GM18870 (cell line): ENCODE measurements around the gene PLXNB3.
"Not testable (repeated sequence)": the region's sequence is repeated elsewhere in the genome, so short reads cannot be mapped to it uniquely, and the experiment has no call there.

Experiments used
- ATAC-seq: cut with Tn5 transposase; IDR thresholded peaks from one replicate; pipeline ENCODE4 v1.9.1; 2021; ENCODE audit warnings: moderate library complexity; ENCODE audit not compliant: unreplicated experiment

The PLXNB3 gene

GRCh38 chrX:153732401-153732800, 31.6 kb upstream of the PLXNB3 start:
- ATAC-seq: no peak

DNA sequence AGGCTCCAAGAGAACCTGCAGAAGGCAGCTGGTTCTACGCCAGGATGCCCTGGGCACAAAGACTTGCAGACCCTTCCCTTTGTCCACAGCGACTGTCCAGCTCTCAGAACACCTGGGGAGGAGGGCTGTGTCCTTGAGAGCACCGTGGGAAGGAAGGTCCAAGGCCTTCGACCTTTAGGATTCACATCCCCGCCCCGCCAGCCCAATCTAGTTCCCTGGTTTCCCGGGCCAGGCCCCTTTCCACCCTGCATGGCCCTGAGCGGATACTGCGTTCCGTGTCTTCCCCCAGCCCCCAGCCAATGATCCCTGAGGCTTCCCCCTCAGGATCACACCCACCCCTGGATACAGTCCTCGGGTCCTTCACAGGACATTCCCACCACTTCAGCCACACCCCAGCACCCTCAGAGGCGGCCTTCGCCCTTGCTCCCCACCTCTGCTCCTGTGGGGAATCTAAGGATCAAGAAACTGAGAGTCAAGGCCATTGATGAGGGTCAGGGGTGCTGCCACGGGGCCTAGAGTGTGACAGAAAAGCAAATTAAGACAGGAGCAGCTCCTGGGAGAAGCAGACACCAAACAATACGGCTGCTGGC, 30.3 kb upstream of the PLXNB3 start:
- ATAC-seq: no peak

GRCh38 chrX:153734871-153735270, 29.2 kb upstream of the PLXNB3 start:
- ATAC-seq: no peak

- no peak for ATAC-seq
Measured at GRCh38 chrX:153735274-153735673, 28.8 kb upstream of the PLXNB3 start.

DNA sequence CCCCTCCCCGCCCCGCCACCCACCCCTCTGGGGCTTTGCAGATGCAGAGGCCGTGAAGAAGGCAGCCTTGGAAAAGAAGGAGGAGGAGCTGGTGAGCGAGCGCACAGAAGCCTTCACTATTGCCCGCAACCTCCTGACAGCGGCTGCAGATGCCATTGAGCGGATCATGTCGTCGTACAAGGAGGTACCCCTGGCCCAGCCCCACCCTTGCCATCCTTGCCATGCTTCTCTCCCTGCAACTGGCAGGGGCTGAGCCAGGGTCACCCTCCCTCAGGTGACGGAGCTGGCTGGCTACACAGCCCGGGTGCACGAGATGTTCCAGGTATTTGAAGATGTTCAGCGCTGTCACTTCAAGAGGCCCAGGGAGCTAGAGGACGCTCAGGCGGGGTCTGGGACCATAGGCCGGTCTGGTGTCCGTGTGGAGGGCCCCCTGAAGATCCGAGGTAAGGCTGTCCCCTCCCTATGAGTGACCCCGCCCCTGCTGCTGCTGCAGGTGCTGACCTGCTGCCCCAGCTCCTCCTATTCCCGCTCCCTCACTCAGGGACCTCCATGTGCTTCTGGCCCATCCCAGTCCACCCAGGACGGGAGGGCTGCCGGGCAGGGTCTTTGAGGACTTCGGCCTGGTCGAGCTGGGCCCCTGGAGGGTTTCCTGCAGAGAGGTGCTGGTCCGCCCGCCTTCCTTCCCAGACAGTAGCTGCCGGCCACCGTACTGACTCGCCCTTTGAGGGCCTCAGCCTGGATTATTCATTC, 27.8 kb upstream of the PLXNB3 start:
- ATAC-seq: no peak

GRCh38 chrX:153736871-153737441, 27.1 kb upstream of the PLXNB3 start:
- ATAC-seq: no peak

DNA sequence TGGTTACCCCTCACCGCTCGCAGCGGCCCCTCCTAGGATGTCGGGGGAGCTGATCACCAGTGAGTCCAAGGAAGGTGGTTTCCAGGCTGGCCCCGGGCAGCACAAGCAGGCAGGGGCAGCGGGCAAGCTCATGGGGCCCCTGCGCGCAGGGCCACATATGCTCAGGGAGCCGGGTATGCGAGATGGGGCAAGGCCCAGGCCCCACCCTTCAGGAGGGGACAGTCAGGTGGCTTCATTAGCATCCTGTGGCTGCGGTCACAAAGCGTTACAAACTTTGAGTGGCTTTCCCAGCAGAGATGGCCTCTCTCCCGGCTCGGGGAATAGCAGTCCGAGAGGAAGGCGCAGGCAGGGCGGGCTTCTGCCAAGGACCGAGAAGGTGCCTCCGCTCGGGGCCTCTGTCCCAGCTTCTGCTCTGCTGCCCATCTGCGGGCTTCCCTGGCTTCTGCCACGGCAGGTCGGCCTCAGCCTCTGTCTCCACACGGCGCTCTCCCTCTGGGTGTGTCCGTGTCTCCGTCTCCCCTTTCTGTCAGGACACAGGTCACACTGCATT, 25.9 kb upstream of the PLXNB3 start:
- ATAC-seq: no peak

DNA sequence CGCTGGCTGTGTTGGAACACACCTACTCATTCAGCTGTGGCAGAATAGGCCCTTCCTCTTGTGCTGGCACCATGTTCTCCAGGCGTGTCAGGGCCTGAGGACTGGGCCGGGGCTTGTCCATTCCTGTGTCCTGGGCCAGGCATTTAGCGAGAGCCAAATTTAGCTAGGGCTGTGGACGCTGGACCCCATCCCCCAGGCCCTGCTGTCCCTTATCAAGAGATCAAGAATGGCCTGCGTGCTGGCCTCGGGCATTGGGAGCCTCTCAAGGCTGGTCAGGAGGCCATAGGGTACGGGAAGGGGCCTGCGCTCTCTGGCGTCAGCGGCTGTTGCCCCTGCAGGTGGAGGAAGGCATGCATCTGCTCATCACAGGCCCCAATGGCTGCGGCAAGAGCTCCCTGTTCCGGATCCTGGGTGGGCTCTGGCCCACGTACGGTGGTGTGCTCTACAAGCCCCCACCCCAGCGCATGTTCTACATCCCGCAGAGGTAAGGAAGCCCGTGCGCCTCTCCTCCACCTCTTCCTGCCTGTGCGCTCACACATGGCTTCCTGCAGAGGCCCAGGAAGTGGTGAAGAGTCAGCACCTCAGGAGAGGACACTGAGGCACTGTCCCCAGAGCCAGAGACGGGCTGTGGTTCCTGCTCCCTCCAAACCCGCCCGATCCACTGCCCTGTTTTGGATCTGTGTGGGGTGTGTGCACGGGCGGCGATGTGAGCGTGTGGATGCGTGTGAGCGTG, 24.1 kb upstream of the PLXNB3 start:
- no peak for ATAC-seq

DNA sequence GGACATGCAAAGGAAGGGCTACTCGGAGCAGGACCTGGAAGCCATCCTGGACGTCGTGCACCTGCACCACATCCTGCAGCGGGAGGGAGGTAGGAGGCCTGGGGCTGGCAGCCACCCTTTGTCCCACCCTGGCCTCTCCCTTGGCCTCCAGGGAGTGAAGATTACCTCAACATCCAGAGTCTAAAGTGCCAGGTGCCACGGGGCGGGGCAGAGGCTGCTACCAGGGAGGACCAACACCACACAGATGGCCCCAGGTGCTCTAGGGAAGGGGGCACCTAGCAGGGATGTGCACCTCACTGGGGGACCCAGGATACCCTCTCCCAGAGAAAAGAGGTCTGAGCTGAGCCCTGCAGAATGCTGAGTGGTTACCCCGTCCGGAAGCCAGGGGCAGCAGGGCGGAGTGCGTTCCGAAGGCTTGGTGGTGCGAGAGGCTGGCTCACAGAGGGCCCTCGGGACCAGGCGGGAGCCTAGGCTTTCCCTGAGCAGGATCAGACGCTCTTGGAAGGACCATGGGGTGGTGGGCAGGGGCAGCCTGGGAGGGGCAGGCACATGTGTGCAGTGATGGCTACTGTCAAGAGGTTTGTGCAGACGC, 23.3 kb upstream of the PLXNB3 start:
- ATAC-seq: no peak

DNA sequence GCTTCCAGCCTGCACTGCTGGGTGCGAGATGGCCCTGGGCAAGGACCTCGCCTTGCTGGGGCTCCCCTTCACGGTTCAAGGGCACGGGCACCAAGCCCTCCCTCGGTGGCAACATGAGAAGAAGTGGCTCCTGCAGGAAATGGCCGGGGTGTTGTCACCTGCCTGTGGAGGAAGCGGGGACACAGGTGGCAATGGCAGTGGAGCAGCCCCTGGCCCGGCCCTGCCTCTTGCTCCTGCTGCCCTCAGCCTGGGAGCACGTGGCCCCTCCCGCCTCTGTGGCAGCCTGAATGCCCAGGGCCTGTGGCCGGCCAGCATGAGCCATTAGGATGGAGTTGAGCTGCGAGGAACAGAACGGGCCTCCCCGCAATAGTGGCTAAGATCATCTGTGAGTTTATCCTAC, 22.6 kb upstream of the PLXNB3 start:
- ATAC-seq: no peak

DNA sequence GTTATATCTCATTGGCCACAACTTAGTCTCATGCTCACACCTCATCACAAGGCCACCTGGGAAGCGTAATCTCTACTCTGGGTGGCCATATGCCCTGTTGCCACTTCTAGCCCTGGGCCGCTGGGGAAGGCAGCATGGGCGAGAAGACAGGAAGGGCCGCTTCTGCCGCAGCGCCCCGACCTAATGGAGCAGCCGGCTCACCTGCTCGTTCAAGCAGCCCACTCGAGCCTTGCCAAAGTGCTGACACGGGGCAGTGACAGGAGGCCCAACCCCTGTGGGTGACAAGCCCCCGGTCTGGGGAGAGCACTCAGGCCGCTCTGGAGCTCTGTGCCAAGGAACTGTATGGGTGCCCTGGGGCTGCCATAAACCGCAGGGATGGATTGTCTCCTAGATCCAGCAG, 21.9 kb upstream of the PLXNB3 start:
- ATAC-seq: not testable (repeated sequence)

DNA sequence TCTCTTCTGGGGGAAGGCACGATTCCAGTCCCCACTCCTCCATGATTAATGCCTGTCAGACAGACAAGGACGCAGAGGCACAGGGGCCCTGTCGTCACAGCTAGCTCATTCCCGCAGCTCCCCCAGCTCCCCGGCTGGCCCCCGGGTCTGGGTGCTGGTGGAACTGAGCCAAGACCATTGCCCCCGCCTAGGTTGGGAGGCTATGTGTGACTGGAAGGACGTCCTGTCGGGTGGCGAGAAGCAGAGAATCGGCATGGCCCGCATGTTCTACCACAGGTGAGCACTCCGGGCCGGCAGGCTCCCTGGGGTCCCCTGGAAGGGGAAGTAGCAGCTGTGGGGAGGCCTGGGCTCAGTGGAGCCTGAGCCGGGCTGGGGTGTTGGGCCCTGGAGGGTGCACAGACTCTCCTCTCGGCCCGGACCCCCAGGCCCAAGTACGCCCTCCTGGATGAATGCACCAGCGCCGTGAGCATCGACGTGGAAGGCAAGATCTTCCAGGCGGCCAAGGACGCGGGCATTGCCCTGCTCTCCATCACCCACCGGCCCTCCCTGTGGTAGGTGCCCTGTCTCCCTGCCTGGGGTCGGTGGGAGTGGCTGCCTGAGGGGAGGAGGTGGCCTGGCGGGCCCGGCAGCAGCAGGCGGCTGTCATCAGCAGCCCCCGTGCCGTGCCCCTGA, 21.1 kb upstream of the PLXNB3 start:
- ATAC-seq: not testable (repeated sequence)

GRCh38 chrX:153743468-153744209, 20.4 kb upstream of the PLXNB3 start:
- not testable (repeated sequence) for ATAC-seq

DNA sequence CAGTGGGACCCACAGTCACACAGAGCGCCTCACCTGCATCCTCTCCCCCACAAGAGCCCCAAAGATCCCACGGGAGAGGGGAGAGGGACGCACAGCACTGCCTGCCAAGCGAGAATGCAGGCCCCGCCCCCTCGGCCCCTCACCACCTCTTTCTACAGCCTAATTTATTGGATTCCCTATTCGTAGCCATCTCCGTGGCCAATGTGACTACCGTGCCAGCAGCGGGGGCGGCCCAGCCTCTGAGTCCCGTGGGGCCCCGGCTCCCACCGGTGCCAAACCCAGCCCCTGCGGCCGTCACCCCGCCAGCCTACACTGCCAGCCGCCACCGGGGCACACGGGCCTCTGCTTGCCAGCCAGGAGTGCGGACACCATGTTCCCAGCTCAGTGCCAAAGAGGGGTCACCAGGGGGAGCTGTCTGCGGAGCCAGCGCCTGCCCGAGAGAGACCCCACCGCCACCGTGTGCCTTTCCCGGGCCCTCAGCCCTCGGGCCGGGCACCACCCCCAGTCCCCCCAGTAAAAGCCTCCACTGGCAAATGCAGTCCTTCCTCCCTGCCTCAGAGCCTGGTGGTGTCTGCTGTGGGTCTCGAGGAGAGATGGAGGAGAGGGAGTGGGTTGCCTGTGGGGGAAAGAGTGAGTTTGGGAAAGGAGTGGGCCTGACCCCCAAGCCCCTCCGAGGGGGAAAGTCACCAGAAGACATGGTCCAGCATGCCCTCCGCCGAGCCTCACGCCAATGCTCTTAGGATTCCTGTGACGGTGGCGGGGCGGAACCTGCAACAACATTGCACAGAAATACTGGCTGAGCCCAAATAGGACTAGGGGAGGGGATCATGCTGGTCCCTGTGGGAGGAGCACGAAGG, 19.6 kb upstream of the PLXNB3 start:
- no peak for ATAC-seq

DNA sequence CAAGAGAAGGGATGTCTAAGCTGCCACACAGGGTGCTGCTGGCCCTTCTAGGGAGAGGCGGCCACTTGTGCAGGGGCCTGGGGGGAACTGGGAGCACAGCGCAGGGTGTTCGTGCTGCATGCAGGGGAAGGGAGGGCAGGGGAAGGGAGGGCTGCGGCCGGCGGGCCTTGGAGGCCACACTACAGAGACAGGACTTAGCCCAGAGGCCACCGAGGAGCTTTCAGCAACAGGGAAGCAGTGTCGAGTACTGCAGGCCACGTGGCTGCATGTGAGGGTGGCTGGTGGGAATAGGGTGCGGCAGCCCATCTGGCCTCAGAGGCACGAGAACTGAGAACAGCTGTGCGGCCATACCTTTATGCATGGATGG, 19.0 kb upstream of the PLXNB3 start:
- ATAC-seq: not testable (repeated sequence)

- ATAC-seq: no peak
Measured at GRCh38 chrX:153746359-153746758, 17.7 kb upstream of the PLXNB3 start.

DNA sequence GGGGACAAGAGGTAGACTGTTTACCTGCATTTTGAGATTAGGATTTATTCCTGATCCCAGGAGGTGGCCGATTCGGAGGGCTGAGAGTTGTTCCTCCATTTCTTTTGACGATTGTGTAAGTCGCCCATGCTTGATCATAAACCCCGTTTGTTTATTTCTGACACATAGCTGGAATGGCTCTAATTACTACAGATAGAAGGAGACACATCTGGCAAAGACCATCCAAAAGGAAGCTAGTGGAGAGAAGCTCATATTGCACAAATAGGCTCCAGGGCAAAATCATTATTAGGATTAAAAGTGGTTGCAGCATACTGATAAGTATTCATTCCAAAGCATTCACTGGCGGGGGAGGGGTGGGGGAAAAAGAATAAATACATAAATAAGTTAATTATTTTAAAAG, 17.1 kb upstream of the PLXNB3 start:
- ATAC-seq: not testable (repeated sequence)

DNA sequence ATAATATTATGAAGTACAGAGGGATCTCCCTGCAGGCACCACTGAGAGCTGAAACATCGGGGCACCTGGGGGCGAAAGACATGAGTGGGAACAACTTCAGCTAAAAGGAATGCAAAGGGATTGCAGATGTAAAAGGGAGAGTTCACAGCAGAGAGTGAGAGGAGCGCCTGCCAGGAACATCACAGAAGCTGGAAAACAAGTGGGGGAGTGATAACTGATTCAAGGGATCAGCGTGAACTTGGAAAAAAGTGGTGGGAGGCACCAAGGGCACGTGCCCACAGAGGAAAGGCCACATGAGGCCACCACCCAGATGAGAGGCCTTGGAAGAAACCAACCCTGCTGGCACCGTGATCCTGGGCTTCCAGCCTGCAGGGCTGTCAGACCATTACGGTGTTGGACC, 15.0 kb upstream of the PLXNB3 start:
- not testable (repeated sequence) for ATAC-seq
